ENCODE results near the gene PTRH2. TPM values are rescaled to one million over a fixed set of nuclear protein-coding genes. Genes with fewer than 3 reads are reported as not detected.
"Not testable (repeated sequence)": the region's sequence is repeated elsewhere in the genome, so short reads cannot be mapped to it uniquely, and the experiment has no call there.

PTRH2 gene
- 10.3 TPM for total RNA-seq

GRCh38 chr17:59707149-59707970 is at the start of gene PTRH2, which contains the start of gene VMP1:
Gene PTRH2, minus strand, starts transcription at chr17:59707430. Its CDS starts 9,452 bp downstream, at chr17:59697978.
Gene VMP1, plus strand, starts transcription at chr17:59707654. Its CDS starts 23,793 bp downstream, at chr17:59731447.
- peak; percentile 96 for ATAC-seq
- peak; percentile 98 for DNase-seq (ENCODE audit: low spot score)

GRCh38 chr17:59756236-59756818 is 49.1 kb upstream of the PTRH2 start:
- no peak for ATAC-seq
- no peak for DNase-seq (ENCODE audit: low spot score)

GRCh38 chr17:59755069-59755468 is 47.8 kb upstream of the PTRH2 start:
- DNase-seq (ENCODE audit: low spot score); ATAC-seq: not testable (repeated sequence)

- DNase-seq (ENCODE audit: low spot score) (no peak), ATAC-seq (no peak)
Observed at GRCh38 chr17:59754552-59754951, 47.3 kb upstream of the PTRH2 start.

GRCh38 chr17:59753522-59754467 is 46.6 kb upstream of the PTRH2 start:
- DNase-seq (ENCODE audit: low spot score): no peak
- ATAC-seq: peak; percentile 85

- ATAC-seq: no peak
- DNase-seq (ENCODE audit: low spot score): no peak
Observed at GRCh38 chr17:59752922-59753321, 45.7 kb upstream of the PTRH2 start.

- no peak for ATAC-seq
- no peak for DNase-seq (ENCODE audit: low spot score)
Observed at GRCh38 chr17:59752446-59752845, 45.2 kb upstream of the PTRH2 start.

- no peak for ATAC-seq
- DNase-seq (ENCODE audit: low spot score): no peak
Observed at GRCh38 chr17:59751955-59752413, 44.8 kb upstream of the PTRH2 start.

GRCh38 chr17:59748591-59748990 is 41.4 kb upstream of the PTRH2 start:
- no peak for DNase-seq (ENCODE audit: low spot score)
- no peak for ATAC-seq

GRCh38 chr17:59746849-59747445 is 39.7 kb upstream of the PTRH2 start:
- no peak for DNase-seq (ENCODE audit: low spot score)

GRCh38 chr17:59745040-59745439 is 37.8 kb upstream of the PTRH2 start:
- no peak for ATAC-seq

More at GRCh38 chr17:59746849-59747445, 39.7 kb upstream of the PTRH2 start:
- peak; percentile 71 for ATAC-seq

GRCh38 chr17:59743842-59744241 is 36.6 kb upstream of the PTRH2 start:
- DNase-seq (ENCODE audit: low spot score): no peak
- no peak for ATAC-seq

More at GRCh38 chr17:59745040-59745439, 37.8 kb upstream of the PTRH2 start:
- no peak for DNase-seq (ENCODE audit: low spot score)

- no peak for ATAC-seq
- DNase-seq (ENCODE audit: low spot score): no peak
Observed at GRCh38 chr17:59737324-59737723, 30.1 kb upstream of the PTRH2 start.

- ATAC-seq (no peak), DNase-seq (ENCODE audit: low spot score) (no peak)
Observed at GRCh38 chr17:59734226-59734625, 27.0 kb upstream of the PTRH2 start.

- ATAC-seq: no peak
- DNase-seq (ENCODE audit: low spot score): no peak
Observed at GRCh38 chr17:59733697-59734096, 26.5 kb upstream of the PTRH2 start.

- ATAC-seq (no peak), DNase-seq (ENCODE audit: low spot score) (no peak)
Observed at GRCh38 chr17:59730268-59730834, 23.1 kb upstream of the PTRH2 start.

GRCh38 chr17:59727817-59728533 is 20.7 kb upstream of the PTRH2 start:
- DNase-seq (ENCODE audit: low spot score): no peak
- ATAC-seq: peak; percentile 27

GRCh38 chr17:59725691-59726090 is 18.5 kb upstream of the PTRH2 start:
- peak; percentile 71 for ATAC-seq
- DNase-seq (ENCODE audit: low spot score): no peak

GRCh38 chr17:59723607-59724006 is 16.4 kb upstream of the PTRH2 start:
- DNase-seq (ENCODE audit: low spot score): no peak
- ATAC-seq: no peak

- no peak for ATAC-seq
- no peak for DNase-seq (ENCODE audit: low spot score)
Observed at GRCh38 chr17:59723041-59723440, 15.8 kb upstream of the PTRH2 start.
